Astrocyte (in vitro differentiated cells and primary cell): ENCODE data around the gene CCDC157. TPM values are rescaled to one million over a fixed set of nuclear protein-coding genes. Genes with fewer than 3 reads are reported as not detected.
A peak's percentile ranks its signal among the peaks of the same experiment; 100 is the strongest.

Experiments
- DNase-seq: peaks from one replicate; pipeline ENCODE4 v3.0.0-alpha.2; 2010; ENCODE audit warnings: low read depth
- FAIRE-seq: peaks from 2 replicates; lab custom pipeline; 2011; peaks lifted over from hg19 to GRCh38; lab: Jason Lieb, UNC
- H2AFZ ChIP-seq: 2 replicates; pipeline ENCODE4 v1.6.0; 2012; ENCODE audit warnings: low read depth, low read length, inconsistent platforms
- H3K27ac ChIP-seq: 2 replicates; pipeline ENCODE4 v1.5.1; 2011; ENCODE audit warnings: low read depth, low read length, inconsistent platforms
- H3K27me3 ChIP-seq: 2 replicates; pipeline ENCODE4 v1.6.0; 2011; ENCODE audit warnings: low read length, inconsistent platforms; ENCODE audit not compliant: insufficient read depth
- H3K36me3 ChIP-seq: 2 replicates; pipeline ENCODE4 v1.5.1; 2011; ENCODE audit warnings: low read length, inconsistent platforms; ENCODE audit not compliant: insufficient read depth
- H3K4me1 ChIP-seq: 2 replicates; pipeline ENCODE4 v1.5.1; 2011; ENCODE audit warnings: low read length, inconsistent platforms; ENCODE audit not compliant: insufficient read depth
- H3K4me2 ChIP-seq: 2 replicates; pipeline ENCODE4 v1.6.0; 2012; ENCODE audit warnings: low read length, inconsistent platforms
- H3K4me3 ChIP-seq: 2 replicates; pipeline ENCODE4 v1.5.1; 2011; ENCODE audit warnings: low read depth, mild to moderate bottlenecking, low read length, inconsistent platforms; ENCODE audit not compliant: insufficient read depth
- H3K79me2 ChIP-seq: 2 replicates; pipeline ENCODE4 v1.6.0; 2012; ENCODE audit warnings: mild to moderate bottlenecking, low read length, inconsistent platforms; ENCODE audit not compliant: insufficient read depth
- H3K9ac ChIP-seq: 2 replicates; pipeline ENCODE4 v1.6.0; 2012; ENCODE audit warnings: mild to moderate bottlenecking, low read length, inconsistent platforms
- H3K9me3 ChIP-seq: 2 replicates; pipeline ENCODE4 v1.5.1; 2012; ENCODE audit warnings: low read depth, mild to moderate bottlenecking, low read length, inconsistent platforms; ENCODE audit not compliant: insufficient read depth
- H4K20me1 ChIP-seq: 2 replicates; pipeline ENCODE4 v1.6.0; 2012; ENCODE audit warnings: low read length, inconsistent platforms; ENCODE audit not compliant: insufficient read depth
- H3K27ac Mint-ChIP-seq: one replicate; pipeline ENCODE4 v1.8.0; 2021; ENCODE audit warnings: mild to moderate bottlenecking, mixed read lengths; ENCODE audit not compliant: unreplicated experiment
- H3K27me3 Mint-ChIP-seq: one replicate; pipeline ENCODE4 v1.8.0; 2021; ENCODE audit warnings: low read depth, mixed read lengths; ENCODE audit not compliant: unreplicated experiment
- H3K36me3 Mint-ChIP-seq: one replicate; pipeline ENCODE4 v1.8.0; 2021; ENCODE audit warnings: low read depth, mixed read lengths; ENCODE audit not compliant: unreplicated experiment
- H3K4me1 Mint-ChIP-seq: one replicate; pipeline ENCODE4 v1.8.0; 2021; ENCODE audit warnings: low read depth, mixed read lengths; ENCODE audit not compliant: unreplicated experiment
- H3K4me3 Mint-ChIP-seq: one replicate; pipeline ENCODE4 v1.8.0; 2021; ENCODE audit warnings: mild to moderate bottlenecking, moderate library complexity, mixed read lengths; ENCODE audit not compliant: unreplicated experiment
- H3K9me3 Mint-ChIP-seq: one replicate; pipeline ENCODE4 v1.8.0; 2021; ENCODE audit warnings: mild to moderate bottlenecking, mixed read lengths; ENCODE audit not compliant: unreplicated experiment
- EZH2 ChIP-seq: IDR thresholded peaks from 2 replicates; pipeline ENCODE4 v1.6.1; 2012; ENCODE audit warnings: mild to moderate bottlenecking, low read length, inconsistent platforms; ENCODE audit not compliant: insufficient read depth
- total RNA-seq: library from RNA; stranded (reverse); gene quantifications from 2 replicates; pipeline ENCODE4 v1.2.1, GENCODE V29; 2021
- TF ChIP-seq, protein P1 (sequence below): IDR thresholded peaks from 2 replicates; pipeline ENCODE4 v1.5.1; 2011; ENCODE audit warnings: low read depth, mild to moderate bottlenecking, inconsistent platforms, low read length, moderate library complexity; ENCODE audit not compliant: insufficient read depth

The CCDC157 gene
- total RNA-seq, 1 donor from 2014 or later: 2.9 TPM

DNA sequence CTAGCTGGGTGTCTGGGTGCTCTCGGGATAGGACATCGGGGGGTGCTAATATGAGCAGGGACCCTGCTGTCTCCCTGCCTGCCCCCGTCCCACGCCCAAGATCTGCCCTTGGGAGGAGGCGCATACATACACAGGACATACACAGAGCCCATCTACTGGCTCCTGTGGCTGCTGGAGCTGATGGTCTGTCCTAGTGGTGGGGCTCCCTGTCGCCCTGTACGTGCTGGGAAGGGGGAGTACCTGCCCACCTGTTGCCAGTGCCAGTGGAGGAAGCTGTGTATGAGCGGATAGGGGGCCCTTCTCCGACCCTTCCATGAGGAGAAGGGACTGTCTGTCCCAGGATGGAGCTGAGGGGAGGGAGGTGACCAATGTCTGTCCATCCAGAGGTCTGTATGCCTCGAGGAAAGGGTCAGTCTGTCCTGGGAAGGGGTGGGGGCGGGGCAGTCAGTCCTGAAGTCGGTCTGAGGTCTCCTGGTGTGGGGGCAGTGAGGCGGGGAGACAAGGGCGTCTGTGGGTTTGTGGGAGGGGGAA lies 31.0 kb upstream of the CCDC157 start:
- no peaks in the 10 kb centered on the region for H3K9me3 ChIP-seq
- Mint-ChIP-seq H3K36me3 (peaks cover 4% of the 10 kb centered on the region), H3K27me3 (no peaks in the 10 kb centered on the region), H3K4me1 (peaks cover 30% of the 10 kb centered on the region), H3K4me3 (peak overlapping the region; percentile 92), H3K9me3 (no peaks in the 10 kb centered on the region), H3K27ac (peak overlapping the region; percentile 91)
- H4K20me1 ChIP-seq: peaks cover 54% of the 10 kb centered on the region
- no peaks in the 10 kb centered on the region for H3K27me3 ChIP-seq
- peak overlapping the region; percentile 99 for H3K4me2 ChIP-seq
- peaks cover 56% of the 10 kb centered on the region for H3K79me2 ChIP-seq
- peaks cover 7% of the 10 kb centered on the region for H3K36me3 ChIP-seq
- peak overlapping the region; percentile 66 for H3K27ac ChIP-seq
- H3K4me1 ChIP-seq: peaks cover 30% of the 10 kb centered on the region
- TF ChIP-seq, protein P1, sequence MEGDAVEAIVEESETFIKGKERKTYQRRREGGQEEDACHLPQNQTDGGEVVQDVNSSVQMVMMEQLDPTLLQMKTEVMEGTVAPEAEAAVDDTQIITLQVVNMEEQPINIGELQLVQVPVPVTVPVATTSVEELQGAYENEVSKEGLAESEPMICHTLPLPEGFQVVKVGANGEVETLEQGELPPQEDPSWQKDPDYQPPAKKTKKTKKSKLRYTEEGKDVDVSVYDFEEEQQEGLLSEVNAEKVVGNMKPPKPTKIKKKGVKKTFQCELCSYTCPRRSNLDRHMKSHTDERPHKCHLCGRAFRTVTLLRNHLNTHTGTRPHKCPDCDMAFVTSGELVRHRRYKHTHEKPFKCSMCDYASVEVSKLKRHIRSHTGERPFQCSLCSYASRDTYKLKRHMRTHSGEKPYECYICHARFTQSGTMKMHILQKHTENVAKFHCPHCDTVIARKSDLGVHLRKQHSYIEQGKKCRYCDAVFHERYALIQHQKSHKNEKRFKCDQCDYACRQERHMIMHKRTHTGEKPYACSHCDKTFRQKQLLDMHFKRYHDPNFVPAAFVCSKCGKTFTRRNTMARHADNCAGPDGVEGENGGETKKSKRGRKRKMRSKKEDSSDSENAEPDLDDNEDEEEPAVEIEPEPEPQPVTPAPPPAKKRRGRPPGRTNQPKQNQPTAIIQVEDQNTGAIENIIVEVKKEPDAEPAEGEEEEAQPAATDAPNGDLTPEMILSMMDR: no peak
- no peak for TF ChIP-seq EZH2
- H3K4me3 ChIP-seq: peak overlapping the region; percentile 77
- no peak for FAIRE-seq
- no peak for DNase-seq
- H2AFZ ChIP-seq: no peak overlapping the region
- peak overlapping the region; percentile 95 for H3K9ac ChIP-seq

DNA sequence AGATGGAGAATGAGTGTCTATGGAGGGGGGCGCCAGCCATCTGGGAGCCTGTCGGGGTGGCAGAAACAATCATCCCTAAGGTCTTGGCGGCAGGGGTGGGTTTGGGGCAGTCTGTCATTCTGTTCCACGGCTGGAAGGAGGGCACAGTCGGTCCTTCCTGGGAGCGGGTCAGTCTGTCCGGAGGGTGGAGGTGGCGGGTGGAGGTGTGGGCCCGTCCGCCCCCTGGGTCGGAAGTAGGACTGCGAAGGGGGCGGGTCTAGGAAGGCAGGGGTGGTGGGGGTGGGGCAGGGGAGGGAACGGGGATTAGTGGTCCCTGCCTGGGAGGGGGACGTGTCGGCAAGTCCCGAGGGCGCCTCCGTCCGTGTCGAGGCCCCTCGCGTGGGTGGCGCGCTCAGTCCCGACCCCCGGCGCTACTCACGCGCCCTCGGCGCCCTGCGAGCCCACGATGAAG lies 30.5 kb upstream of the CCDC157 start:
- H2AFZ ChIP-seq: peak overlapping the region; percentile 64
- peak overlapping the region; percentile 95 for H3K9ac ChIP-seq

More for the DNA sequence above, 30.5 kb upstream of the CCDC157 start:
- peaks cover 30% of the 10 kb centered on the region for H3K4me1 ChIP-seq
- peaks cover 7% of the 10 kb centered on the region for H3K36me3 ChIP-seq
- Mint-ChIP-seq H3K9me3 (no peaks in the 10 kb centered on the region), H3K4me3 (peak overlapping the region; percentile 92), H3K36me3 (peaks cover 3% of the 10 kb centered on the region), H3K4me1 (peaks cover 30% of the 10 kb centered on the region), H3K27me3 (no peaks in the 10 kb centered on the region), H3K27ac (peak overlapping the region; percentile 34)
- peak overlapping the region; percentile 77 for H3K4me3 ChIP-seq
- H3K9me3 ChIP-seq: no peaks in the 10 kb centered on the region
- H4K20me1 ChIP-seq: peaks cover 49% of the 10 kb centered on the region
- peak overlapping the region; percentile 99 for H3K4me2 ChIP-seq
- no peak for FAIRE-seq
- no peaks in the 10 kb centered on the region for H3K27me3 ChIP-seq
- H3K27ac ChIP-seq: peak overlapping the region; percentile 79
- no peak for DNase-seq
- H3K79me2 ChIP-seq: peaks cover 51% of the 10 kb centered on the region
- TF ChIP-seq EZH2: no peak
- TF ChIP-seq, protein P1: no peak
